HG03139 (cell line): ENCODE data around the gene TSR3.
"Not testable (repeated sequence)": the region's sequence is repeated elsewhere in the genome, so short reads cannot be mapped to it uniquely, and the experiment has no call there.

ENCODE experiments used
- ATAC-seq: cut with Tn5 transposase; IDR thresholded peaks from one replicate; pipeline ENCODE4 v1.9.1; 2021; ENCODE audit not compliant: unreplicated experiment

TSR3 gene

GRCh38 chr16:1338855-1339675 is 12.6 kb downstream of the TSR3 start:
- ATAC-seq = no peak

GRCh38 chr16:1338119-1338730 is 13.5 kb downstream of the TSR3 start:
- ATAC-seq = no peak

GRCh38 chr16:1337486-1337885 is 14.2 kb downstream of the TSR3 start:
- ATAC-seq = no peak

GRCh38 chr16:1336619-1337018 is 15.1 kb downstream of the TSR3 start:
- no peak for ATAC-seq

GRCh38 chr16:1335996-1336395 is 15.7 kb downstream of the TSR3 start:
- no peak for ATAC-seq

GRCh38 chr16:1335211-1335971 is 16.3 kb downstream of the TSR3 start:
- no peak for ATAC-seq

- ATAC-seq = no peak
Observed at GRCh38 chr16:1334739-1335138, 16.9 kb downstream of the TSR3 start.

GRCh38 chr16:1333854-1334700 is 17.6 kb downstream of the TSR3 start:
- ATAC-seq = no peak

GRCh38 chr16:1333149-1333812 is 18.4 kb downstream of the TSR3 start, which contains the start of gene BAIAP3:
Gene BAIAP3, plus strand, starts transcription at chr16:1333645. Its CDS starts 4,905 bp downstream, at chr16:1338550.
- no peak for ATAC-seq

GRCh38 chr16:1332618-1333148 is 19.0 kb downstream of the TSR3 start:
- ATAC-seq = no peak

GRCh38 chr16:1331712-1332617 is 19.7 kb downstream of the TSR3 start:
- ATAC-seq = no peak

GRCh38 chr16:1330931-1331711 is 20.6 kb downstream of the TSR3 start:
- no peak for ATAC-seq

- no peak for ATAC-seq
Observed at GRCh38 chr16:1330260-1330914, 21.3 kb downstream of the TSR3 start.

GRCh38 chr16:1328961-1329360 is 22.7 kb downstream of the TSR3 start:
- not testable (repeated sequence) for ATAC-seq

- ATAC-seq = not testable (repeated sequence)
Observed at GRCh38 chr16:1328136-1328535, 23.5 kb downstream of the TSR3 start.

- no peak for ATAC-seq
Observed at GRCh38 chr16:1327619-1327947, 24.1 kb downstream of the TSR3 start.

- no peak for ATAC-seq
Observed at GRCh38 chr16:1326946-1327618, 24.6 kb downstream of the TSR3 start.
